ENCODE results near the gene FAM3D. TPM values are rescaled to one million over a fixed set of nuclear protein-coding genes. Genes with fewer than 3 reads are reported as not detected.

FAM3D gene
- total and polyA plus RNA-seq, 2 of the 8 experiments (the other 6 are each of a cell fraction or from before 2014, with no cell fraction given), result not detected

- H3K9ac ChIP-seq (replicated peaks in 1 of 4; ENCODE audit: extremely low read depth in 1 of 4, low read depth in 3 of 4, low read length in 3 of 4), result no peak overlapping the region
- peaks cover 0 to 15% (median 2%) of the 10 kb centered on the region in 4 experiments; a peak in 3 of 7 replicates for H3K27me3 ChIP-seq (replicated peaks in 1 of 4; ENCODE audit: control insufficient read depth in 3 of 4, extremely low read depth in 1 of 4, insufficient read depth in 3 of 4, low read length in 3 of 4)
- WGBS, 2 experiments (ENCODE audit: extremely low coverage in 1 of 2, insufficient coverage in 1 of 2, insufficient read length in 1 of 2, insufficient replicate concordance in 2 of 2, low coverage in 1 of 2, low lambda C conversion rate in 2 of 2, missing lambda C conversion rate in 1 of 2), result 79% methylated on average over 13 of the region's 13 CpGs; no CpG with 5 or more reads in 1 of the 2 experiments
- H3K4me1 ChIP-seq (replicated peaks in 1 of 4; ENCODE audit: control insufficient read depth in 3 of 4, insufficient read depth in 4 of 4, low read length in 3 of 4), result peaks cover 0 to 4% (median 0%) of the 10 kb centered on the region in 4 experiments; a peak in 2 of 7 replicates
- H3K4me3 ChIP-seq (ENCODE audit: extremely low read depth in 1 of 4, insufficient read depth in 2 of 4, low read depth in 3 of 4, low read length in 4 of 4), result no peak overlapping the region
- H2BK12ac ChIP-seq (ENCODE audit: low read depth, low read length), result no peak overlapping the region
- no peak overlapping the region for H3K4me2 ChIP-seq (ENCODE audit: insufficient read depth in 1 of 2, low read depth in 2 of 2, low read length in 2 of 2)
- no peak for TF ChIP-seq POLR2AphosphoS5 (IDR thresholded peaks at IDR 0.05; ENCODE audit: low read depth, low read length)
- TF ChIP-seq GTF2F1 (IDR thresholded peaks at IDR 0.05; ENCODE audit: borderline replicate concordance, low read depth, low read length), result no peak
- TF ChIP-seq CREB1 (IDR thresholded peaks at IDR 0.05), result no peak
- TF ChIP-seq TAF1 (IDR thresholded peaks at IDR 0.05; ENCODE audit: low read depth, low read length), result no peak
- no peak for TF ChIP-seq JUN (IDR thresholded peaks at IDR 0.05; ENCODE audit: low read depth, low read length)
- H4K8ac ChIP-seq (ENCODE audit: extremely low read depth, insufficient read depth, low read length), result no peak overlapping the region
- no peaks in the 10 kb centered on the region for H3K36me3 ChIP-seq (ENCODE audit: control insufficient read depth in 2 of 4, insufficient read depth in 4 of 4, low read length in 3 of 4)
- DNase-seq (ENCODE audit: low read depth in 1 of 2, low spot score in 2 of 2) (no peak), FAIRE-seq (no peak)
- no peak overlapping the region for H3K23ac ChIP-seq (ENCODE audit: insufficient read length)
- no peak overlapping the region for H3K18ac ChIP-seq (ENCODE audit: extremely low read depth, low read length)
- no peak overlapping the region for H3K56ac ChIP-seq (replicated peaks; ENCODE audit: insufficient read length, low read depth, low read length)
- H3K79me1 ChIP-seq (ENCODE audit: low read depth, low read length), result no peaks in the 10 kb centered on the region
- H2BK20ac ChIP-seq (ENCODE audit: low read length), result no peak overlapping the region
- H4K5ac ChIP-seq (ENCODE audit: insufficient read length, low read depth, low read length), result no peak overlapping the region
- H2AK5ac ChIP-seq (ENCODE audit: low read depth, low read length), result no peak overlapping the region
- no peaks in the 10 kb centered on the region for H3K9me3 ChIP-seq (ENCODE audit: insufficient read depth in 2 of 2, low read depth in 1 of 2, low read length in 1 of 2)
- 0 out of 2 replicates have a peak overlapping the region, but pooled peaks have one; percentile 12 for H2BK15ac ChIP-seq (ENCODE audit: low read length)
- CTCF ChIA-PET (ENCODE audit: partially characterized antibody), result interaction anchor here (0.8 to 25.1 kb wide), 8 partner anchors 9 to 99 kb away, joined by 3 to 994 read pairs (median 14); partner anchors contain the start of gene FAM107A
- no peak overlapping the region for H2BK120ac ChIP-seq (replicated peaks; ENCODE audit: low read depth, low read length)
- no peak overlapping the region for H2AFZ ChIP-seq (ENCODE audit: low read length)
- no peaks in the 10 kb centered on the region for H4K20me1 ChIP-seq (replicated peaks in 1 of 2; ENCODE audit: control insufficient read depth in 1 of 2, insufficient read depth in 2 of 2, low read length in 2 of 2)
- H3K79me2 ChIP-seq (ENCODE audit: control insufficient read depth in 1 of 2, insufficient read depth in 2 of 2, low read length in 2 of 2), result no peaks in the 10 kb centered on the region
- H2BK5ac ChIP-seq (ENCODE audit: low read depth, low read length), result 0 out of 2 replicates have a peak overlapping the region, but pooled peaks have one; percentile 42
- H4K91ac ChIP-seq (replicated peaks; ENCODE audit: insufficient read length, low read length), result no peak overlapping the region
- no peaks in the 10 kb centered on the region for H3K23me2 ChIP-seq (ENCODE audit: low read depth, low read length)
- POLR2A ChIA-PET (ENCODE audit: partially characterized antibody), result interaction anchor here (1.0 kb wide), 1 partner anchor 60 kb away, joined by 3 read pairs; no protein-coding TSS in a partner anchor
- no peak overlapping the region for H3K27ac ChIP-seq (ENCODE audit: low read depth, low read length)
- H3K4ac ChIP-seq (replicated peaks; ENCODE audit: insufficient read length, low read depth, low read length), result no peak overlapping the region
- no peak overlapping the region for H3K14ac ChIP-seq (ENCODE audit: insufficient read length)
Observed at GRCh38 chr3:58628823-58629562, 37.6 kb downstream of the FAM3D start.
